Tibial nerve (tissue), 4 donors: ENCODE data around the gene LEP.

Source experiments
- EP300 ChIP-seq, 2 donors: sonication (generic); formaldehyde crosslinking; IDR thresholded peaks; one replicate each; pipeline ENCODE4 v1.6.1; 2017; ENCODE audit warnings: antibody characterized with exemption in 2 of 2, mild to moderate bottlenecking in 1 of 2
- POLR2A ChIP-seq, 2 donors: fragments of 450-650 bp; IDR thresholded peaks; one replicate each; pipeline ENCODE4 v1.6.1; 2017; ENCODE audit warnings: antibody characterized with exemption in 2 of 2, mild to moderate bottlenecking in 2 of 2, moderate library complexity in 2 of 2
- TF ChIP-seq, protein P1 (sequence below), 5 experiments: fragments of 200-600 bp in 3 of 5; fragments of 450-650 bp in 2 of 5; sonication (generic) in 3 of 5; IDR thresholded peaks; one replicate each; pipeline ENCODE4 v1.5.1; 2016 to 2019; ENCODE audit warnings: antibody characterized with exemption in 5 of 5, mild to moderate bottlenecking in 3 of 5, moderate library complexity in 2 of 5

DNA sequence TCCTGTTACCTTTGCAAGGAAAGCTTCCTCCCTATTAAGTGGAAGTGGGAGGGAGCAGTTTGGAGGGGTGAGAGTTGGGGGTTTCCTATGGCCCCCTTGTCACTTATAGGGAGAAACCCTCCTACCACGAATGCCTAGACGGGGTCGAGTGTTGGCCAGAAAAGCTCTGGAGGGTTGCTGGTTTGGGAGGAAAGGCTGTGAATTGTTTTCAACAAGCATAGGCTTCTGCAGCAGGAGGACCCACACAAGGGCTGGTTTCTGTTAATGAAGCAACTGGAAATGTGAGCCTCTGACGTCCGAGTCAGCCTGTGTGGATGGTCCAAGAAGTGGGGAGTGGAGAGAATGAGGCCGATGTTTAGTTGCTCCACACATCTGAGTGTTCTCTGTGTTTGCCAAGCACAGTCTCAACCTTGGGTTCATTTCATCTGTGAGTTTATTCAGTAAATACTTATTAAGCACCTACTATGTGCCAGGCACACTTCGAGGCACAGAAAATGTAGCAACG, 37.3 kb upstream of the LEP start:
- TF ChIP-seq POLR2A (IDR thresholded peaks at IDR 0.05) (no peak), EP300 (IDR thresholded peaks at IDR 0.05) (no peak)
- TF ChIP-seq, protein P1, sequence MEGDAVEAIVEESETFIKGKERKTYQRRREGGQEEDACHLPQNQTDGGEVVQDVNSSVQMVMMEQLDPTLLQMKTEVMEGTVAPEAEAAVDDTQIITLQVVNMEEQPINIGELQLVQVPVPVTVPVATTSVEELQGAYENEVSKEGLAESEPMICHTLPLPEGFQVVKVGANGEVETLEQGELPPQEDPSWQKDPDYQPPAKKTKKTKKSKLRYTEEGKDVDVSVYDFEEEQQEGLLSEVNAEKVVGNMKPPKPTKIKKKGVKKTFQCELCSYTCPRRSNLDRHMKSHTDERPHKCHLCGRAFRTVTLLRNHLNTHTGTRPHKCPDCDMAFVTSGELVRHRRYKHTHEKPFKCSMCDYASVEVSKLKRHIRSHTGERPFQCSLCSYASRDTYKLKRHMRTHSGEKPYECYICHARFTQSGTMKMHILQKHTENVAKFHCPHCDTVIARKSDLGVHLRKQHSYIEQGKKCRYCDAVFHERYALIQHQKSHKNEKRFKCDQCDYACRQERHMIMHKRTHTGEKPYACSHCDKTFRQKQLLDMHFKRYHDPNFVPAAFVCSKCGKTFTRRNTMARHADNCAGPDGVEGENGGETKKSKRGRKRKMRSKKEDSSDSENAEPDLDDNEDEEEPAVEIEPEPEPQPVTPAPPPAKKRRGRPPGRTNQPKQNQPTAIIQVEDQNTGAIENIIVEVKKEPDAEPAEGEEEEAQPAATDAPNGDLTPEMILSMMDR (IDR thresholded peaks at IDR 0.05), result no peak
